Endothelial cell of umbilical vein (primary cell): ENCODE data around the gene EGF. TPM values are rescaled to one million over a fixed set of nuclear protein-coding genes. Genes with fewer than 3 reads are reported as not detected.

ENCODE experiments used
- BruUV-seq: library from RNA; stranded (reverse); fragments of 400-500 nt; replicated peaks from 2 replicates; lab custom pipeline; 2021; lab: Mats Ljungman, UMichigan
- CTCF ChIA-PET: fragments of 300-600, 350-600 bp; sonication (Branson Sonifier 250); formaldehyde crosslinking; loops from one replicate; lab custom pipeline; 2021; ENCODE audit warnings: antibody characterized with exemption, inconsistent platforms; lab: Charles Lee
- POLR2A ChIA-PET: fragments of 300-600, 350-600 bp; sonication (Branson Sonifier 250); formaldehyde crosslinking; loops from one replicate; lab custom pipeline; 2021; ENCODE audit warnings: antibody characterized with exemption, inconsistent platforms; lab: Charles Lee
- DNase-seq: peaks from one replicate; pipeline ENCODE4 v3.0.0-alpha.2; 2011; ENCODE audit warnings: low read depth, low spot score
- FAIRE-seq: peaks from 2 replicates; lab custom pipeline; 2011; peaks lifted over from hg19 to GRCh38; lab: Jason Lieb, UNC
- H2AFZ ChIP-seq: 2 replicates; pipeline ENCODE4 v1.6.0; 2012; ENCODE audit warnings: low read depth, low read length, control low read depth, inconsistent platforms
- H3K27ac ChIP-seq: 2 replicates; pipeline ENCODE4 v1.5.1; 2011; ENCODE audit warnings: low read depth, mild to moderate bottlenecking, control low read depth, low read length, moderate library complexity; ENCODE audit not compliant: insufficient read depth
- H3K27me3 ChIP-seq, 2 experiments: 2 replicates each; pipeline versions ENCODE4 v1.6.0 to v1.6.1; 2011; ENCODE audit warnings: low read length in 2 of 2, mixed read lengths in 1 of 2; ENCODE audit not compliant: control insufficient read depth in 2 of 2, insufficient read depth in 2 of 2
- H3K36me3 ChIP-seq, 2 experiments: 2 replicates in 1 of 2; 3 replicates in 1 of 2; pipeline ENCODE4 v1.5.1; 2011; ENCODE audit warnings: low read length in 2 of 2, mild to moderate bottlenecking in 1 of 2, moderate library complexity in 1 of 2; ENCODE audit not compliant: control insufficient read depth in 2 of 2, insufficient read depth in 2 of 2; ENCODE audit errors: extremely low read depth in 1 of 2
- H3K4me1 ChIP-seq: 3 replicates; pipeline ENCODE4 v1.5.1; 2011; ENCODE audit warnings: mild to moderate bottlenecking, low read length; ENCODE audit not compliant: control insufficient read depth, insufficient read depth; ENCODE audit errors: extremely low read depth
- H3K4me2 ChIP-seq: 2 replicates; pipeline ENCODE4 v1.6.1; 2011; ENCODE audit warnings: low read length, control low read depth, mixed read lengths; ENCODE audit not compliant: insufficient read depth
- H3K4me3 ChIP-seq, 3 experiments: fragments of 200-600 bp in 1 of 3; sonication (generic), shearing (Covaris generic) in 1 of 3; replicated peaks in 1 of 3; 2 replicates each; pipeline ENCODE4 v1.5.1; 2011 to 2016; ENCODE audit warnings: control low read depth in 3 of 3, low read length in 3 of 3, mild to moderate bottlenecking in 2 of 3, inconsistent platforms in 1 of 3, low read depth in 1 of 3, moderate library complexity in 1 of 3; ENCODE audit not compliant: insufficient read depth in 1 of 3
- H3K79me2 ChIP-seq: 2 replicates; pipeline ENCODE4 v1.6.0; 2012; ENCODE audit warnings: low read length, inconsistent platforms; ENCODE audit not compliant: control insufficient read depth, insufficient read depth
- H3K9ac ChIP-seq: replicated peaks from 2 replicates; pipeline ENCODE3; 2011; ENCODE audit warnings: low read length, control low read depth; ENCODE audit not compliant: insufficient read depth; ENCODE audit errors: extremely low read depth
- H3K9me1 ChIP-seq: replicated peaks from 3 replicates; pipeline ENCODE4 v1.6.0; 2011; ENCODE audit warnings: mild to moderate bottlenecking, low read length; ENCODE audit not compliant: control insufficient read depth, insufficient read depth; ENCODE audit errors: extremely low read depth
- H3K9me3 ChIP-seq: replicated peaks from 2 replicates; pipeline ENCODE4 v1.5.1; 2012; ENCODE audit warnings: low read length, inconsistent platforms; ENCODE audit not compliant: control insufficient read depth, insufficient read depth
- H4K20me1 ChIP-seq: replicated peaks from 2 replicates; pipeline ENCODE3; 2011; ENCODE audit warnings: mild to moderate bottlenecking, low read length; ENCODE audit not compliant: control insufficient read depth, insufficient read depth; ENCODE audit errors: extremely low read depth
- CTCF ChIP-seq, 2 donors: IDR thresholded peaks; 1 replicate in 1 of 2; 2 replicates in 1 of 2; pipeline ENCODE4 v1.5.1; 2011; ENCODE audit warnings: low read length in 2 of 2, mild to moderate bottlenecking in 2 of 2, moderate library complexity in 2 of 2, control low read depth in 1 of 2, inconsistent platforms in 1 of 2, low read depth in 1 of 2; ENCODE audit not compliant: insufficient read depth in 1 of 2; ENCODE audit errors: extremely low read depth in 1 of 2
- EZH2 ChIP-seq: IDR thresholded peaks from 2 replicates; pipeline ENCODE4 v1.6.1; 2012; ENCODE audit warnings: borderline replicate concordance, low read depth, mild to moderate bottlenecking, moderate library complexity, low read length, inconsistent platforms; ENCODE audit not compliant: severe bottlenecking
- FOS ChIP-seq: IDR thresholded peaks from 2 replicates; pipeline ENCODE4 v1.6.1; 2011; ENCODE audit warnings: mild to moderate bottlenecking, low read length, moderate library complexity, borderline replicate concordance; ENCODE audit not compliant: insufficient read depth
- GATA2 ChIP-seq: IDR thresholded peaks from 2 replicates; pipeline ENCODE4 v1.7.0; 2011; ENCODE audit warnings: low read depth, mild to moderate bottlenecking, moderate library complexity, mixed read lengths, low read length; ENCODE audit not compliant: insufficient read length, insufficient read depth
- JUN ChIP-seq: IDR thresholded peaks from 2 replicates; pipeline ENCODE4 v1.6.1; 2011; ENCODE audit warnings: borderline replicate concordance, low read depth; ENCODE audit not compliant: insufficient read length, insufficient read depth
- MYC ChIP-seq: IDR thresholded peaks from one replicate; pipeline ENCODE4 v1.6.1; 2011; ENCODE audit warnings: mild to moderate bottlenecking, low read depth, low read length
- POLR2A ChIP-seq: IDR thresholded peaks from 2 replicates; pipeline ENCODE4 v1.6.1; 2012; ENCODE audit warnings: low read depth, mild to moderate bottlenecking, control low read depth, low read length
- POLR2AphosphoS5 ChIP-seq: IDR thresholded peaks from 2 replicates; pipeline ENCODE4 v1.6.1; 2012; ENCODE audit warnings: low read depth, mild to moderate bottlenecking, control low read depth, low read length, moderate library complexity; ENCODE audit not compliant: insufficient read depth
- dilution Hi-C: fragments of 300-500 bp; cut with MboI; formaldehyde crosslinking; loops from one replicate; pipeline ENCODE4 v1.15.0; 2019; ENCODE audit warnings: low sequenced_read_pairs; ENCODE audit not compliant: extremely low pct_ligation_motif_present
- intact Hi-C: fragments of 100-400 bp; cut with micrococcal nuclease; formaldehyde crosslinking; loops from one replicate; pipeline ENCODE4 v1.10.0; 2022
- polyA plus RNA-seq, 4 experiments: library from polyadenylated mRNA; depleted of rRNA in 3 of 4; stranded (reverse) in 3 of 4; unstranded in 1 of 4; fragments of >200 nt; gene quantifications; 2 replicates each; pipeline versions ENCODE4 v1.2.1 to v1.2.3, GENCODE V29; 2011 to 2012; ENCODE audit warnings: missing spikeins in 1 of 4
- total RNA-seq: library from RNA; stranded (reverse); gene quantifications from 2 replicates; pipeline ENCODE4 v1.2.3, GENCODE V29; 2021
- TF ChIP-seq, protein P1 (sequence below): IDR thresholded peaks from 2 replicates; pipeline ENCODE4 v1.6.1; 2011; ENCODE audit not compliant: insufficient read depth, insufficient read length

The EGF gene
- total and polyA plus RNA-seq, 2 donors (not counting 3 experiments of a cell fraction or from before 2014, with no cell fraction given) = not detected

GRCh38 chr4:109864134-109864533 lies 48.5 kb upstream of the EGF start:
- Histone ChIP-seq H4K20me1 (no peaks in the 10 kb centered on the region), H3K27me3 (no peaks in the 10 kb centered on the region), H3K9ac (no peak overlapping the region), H3K9me1 (no peaks in the 10 kb centered on the region), H3K4me3 (no peak overlapping the region), H3K9me3 (no peaks in the 10 kb centered on the region), H3K36me3 (no peaks in the 10 kb centered on the region), H3K4me2 (no peak overlapping the region), H3K4me1 (no peaks in the 10 kb centered on the region), H2AFZ (no peak overlapping the region), H3K27ac (no peak overlapping the region), H3K79me2 (no peaks in the 10 kb centered on the region)
- FAIRE-seq (no peak), DNase-seq (no peak)
- ChIA-PET POLR2A (no interaction called here), CTCF (interaction anchor here (0.6 kb wide), 1 partner anchor 9 kb away, joined by 3 read pairs; no protein-coding TSS in a partner anchor)
- dilution Hi-C loops = no loop called here
- BruUV-seq = no TSS peak
- TF ChIP-seq, protein P1, sequence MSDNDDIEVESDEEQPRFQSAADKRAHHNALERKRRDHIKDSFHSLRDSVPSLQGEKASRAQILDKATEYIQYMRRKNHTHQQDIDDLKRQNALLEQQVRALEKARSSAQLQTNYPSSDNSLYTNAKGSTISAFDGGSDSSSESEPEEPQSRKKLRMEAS = no peak
- TF ChIP-seq POLR2AphosphoS5 (no peak), JUN (no peak), CTCF (IDR thresholded peaks at IDR 0.05; ENCODE audit: extremely low read depth in 1 of 2, insufficient read depth in 1 of 2, low read depth in 1 of 2, low read length in 2 of 2) (no peak), EZH2 (no peak)
- intact Hi-C loops = no loop called here

- Histone ChIP-seq H3K4me2 (no peak overlapping the region), H3K4me3 (no peak overlapping the region), H4K20me1 (no peaks in the 10 kb centered on the region), H3K9me1 (no peaks in the 10 kb centered on the region), H3K9me3 (no peaks in the 10 kb centered on the region), H3K9ac (no peak overlapping the region), H3K27ac (no peak overlapping the region), H3K36me3 (no peaks in the 10 kb centered on the region), H3K27me3 (no peaks in the 10 kb centered on the region), H3K79me2 (no peaks in the 10 kb centered on the region), H3K4me1 (no peaks in the 10 kb centered on the region), H2AFZ (no peak overlapping the region)
- ChIA-PET CTCF (no interaction called here), POLR2A (no interaction called here)
- BruUV-seq = no TSS peak
- intact Hi-C loops (no loop called here), dilution Hi-C loops (no loop called here)
- FAIRE-seq (no peak), DNase-seq (no peak)
- TF ChIP-seq FOS = no peak
- TF ChIP-seq EZH2 = no peak
- no peak for TF ChIP-seq MYC
- TF ChIP-seq, protein P1 = no peak
- no peak for TF ChIP-seq JUN
- TF ChIP-seq CTCF (IDR thresholded peaks at IDR 0.05; ENCODE audit: extremely low read depth in 1 of 2, insufficient read depth in 1 of 2, low read depth in 1 of 2, low read length in 2 of 2) = no peak
- no peak for TF ChIP-seq GATA2
- no peak for TF ChIP-seq POLR2AphosphoS5
- TF ChIP-seq POLR2A = no peak
These were observed 42.6 kb upstream of the EGF start for GRCh38 chr4:109870061-109870460.
